Stimulated activated CD4-positive, alpha-beta T cell treated with anti-CD3 and anti-CD28 coated beads, Interleukin-12 subunit alpha, Interleukin-12 subunit beta, amount 100 ng/mL, for 48 hours (primary cell): ENCODE results near the gene TEX29.

ENCODE experiments used
- DNase-seq, 3 donors: peaks; one replicate each; pipeline ENCODE4 v3.0.0-alpha.2; 2020; ENCODE audit warnings: low read depth in 2 of 3, low spot score in 1 of 3

Gene TEX29

DNA sequence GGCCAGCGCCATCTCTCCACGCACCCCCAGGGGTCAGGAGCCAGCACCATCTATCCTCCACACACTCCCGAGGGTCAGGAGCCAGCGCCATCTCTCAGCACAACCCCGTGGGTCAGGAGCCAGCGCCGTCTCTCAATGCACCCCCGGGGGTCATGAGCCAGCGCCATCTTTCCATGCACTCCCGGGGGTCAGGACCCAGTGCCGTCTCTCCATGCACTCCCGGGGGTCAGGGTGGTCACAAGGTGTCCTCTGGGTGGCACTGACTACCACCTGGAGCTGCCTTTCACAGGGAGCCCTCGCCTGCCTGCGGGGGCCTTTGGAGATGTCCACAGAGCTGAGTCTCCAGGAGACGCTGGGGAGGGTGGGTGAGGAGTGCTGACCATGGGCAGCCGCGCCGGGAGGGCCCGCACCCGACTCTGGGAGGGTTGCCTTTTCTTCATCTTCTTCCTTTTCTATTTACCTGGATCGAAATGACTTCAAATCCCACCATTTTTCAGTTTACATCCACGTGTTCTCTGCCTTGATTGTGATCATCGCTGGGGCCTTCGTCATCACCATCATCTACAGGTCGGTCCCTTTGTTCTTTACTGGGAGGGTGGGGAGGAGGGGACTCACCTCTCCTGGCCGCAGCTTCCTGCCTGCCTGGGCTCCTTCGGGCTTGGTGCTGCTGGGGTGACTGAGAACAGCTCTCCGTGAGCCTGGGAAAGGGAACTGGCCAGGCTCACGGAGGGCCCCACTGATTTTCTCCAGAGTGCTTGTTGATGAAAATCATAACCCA, 19.1 kb downstream of the TEX29 start:
- DNase-seq, result no peak

DNA sequence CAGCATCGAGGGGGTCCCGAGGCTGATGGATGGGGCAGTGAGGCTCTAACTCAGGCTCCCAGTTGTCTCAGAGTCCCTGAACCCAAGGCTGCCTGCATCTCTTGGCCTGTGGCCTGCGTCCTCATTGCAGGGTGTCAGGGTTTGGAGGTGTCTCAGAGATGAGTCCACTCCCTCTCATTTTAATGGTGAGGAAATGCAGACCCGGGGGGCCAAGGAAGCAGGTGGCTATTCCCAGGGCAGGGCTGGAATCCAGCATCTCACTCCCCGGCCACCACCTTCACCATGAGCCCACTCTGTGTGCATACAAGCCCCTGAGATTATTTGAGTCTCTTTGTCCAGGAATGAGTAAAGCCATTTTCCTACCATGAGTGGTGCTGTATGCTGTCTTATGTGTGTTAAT, 21.4 kb downstream of the TEX29 start:
- no peak for DNase-seq

DNA sequence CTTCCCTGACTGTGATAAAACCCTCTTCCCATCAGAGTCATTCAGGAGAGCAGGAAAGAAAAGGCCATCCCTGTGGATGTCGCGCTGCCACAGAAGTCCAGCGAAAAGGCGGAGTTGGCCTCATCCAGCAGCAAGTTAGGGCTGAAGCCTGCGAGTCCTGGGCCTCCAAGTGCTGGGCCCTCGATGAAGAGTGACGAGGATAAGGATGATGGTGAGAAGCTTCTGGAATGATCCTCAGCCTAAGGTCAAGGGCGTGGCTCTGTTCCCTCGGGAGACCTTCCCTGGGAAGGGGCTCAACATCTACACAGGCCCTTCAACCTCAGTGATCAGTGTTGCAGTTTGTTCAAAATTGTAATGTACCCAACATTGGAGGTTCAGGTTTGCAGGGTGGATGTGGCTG, 22.3 kb downstream of the TEX29 start:
- DNase-seq, result no peak

DNA sequence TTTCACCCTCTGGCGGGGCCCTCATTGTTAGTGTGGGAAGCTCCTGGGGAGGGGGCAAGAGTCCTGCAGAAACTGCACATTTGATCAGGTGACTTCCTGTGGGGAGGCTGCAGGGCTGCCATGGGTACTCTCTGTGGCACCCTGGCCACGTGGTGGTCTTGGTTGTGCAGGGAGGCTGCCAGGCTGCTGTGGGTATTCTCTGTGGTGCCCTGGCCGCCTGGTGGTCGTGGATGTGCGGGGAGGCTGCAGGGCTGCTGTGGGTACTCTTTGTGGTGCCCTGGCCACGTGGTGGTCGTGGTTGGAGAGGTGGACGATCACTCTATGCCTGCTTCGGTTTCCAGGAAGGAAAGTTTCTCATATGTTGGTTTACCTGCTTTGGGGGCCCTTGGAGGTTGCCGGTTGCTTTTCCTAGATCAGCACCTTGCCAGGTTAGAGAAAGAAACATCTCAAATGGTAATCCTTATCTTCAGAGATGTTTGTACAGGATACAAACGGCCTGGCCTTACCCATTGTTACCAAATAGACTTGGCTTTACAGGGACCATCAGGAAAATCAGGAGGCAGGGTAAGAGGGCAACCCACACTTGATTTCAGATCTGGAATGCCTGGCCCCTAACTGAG, 22.9 kb downstream of the TEX29 start:
- DNase-seq, result no peak

DNA sequence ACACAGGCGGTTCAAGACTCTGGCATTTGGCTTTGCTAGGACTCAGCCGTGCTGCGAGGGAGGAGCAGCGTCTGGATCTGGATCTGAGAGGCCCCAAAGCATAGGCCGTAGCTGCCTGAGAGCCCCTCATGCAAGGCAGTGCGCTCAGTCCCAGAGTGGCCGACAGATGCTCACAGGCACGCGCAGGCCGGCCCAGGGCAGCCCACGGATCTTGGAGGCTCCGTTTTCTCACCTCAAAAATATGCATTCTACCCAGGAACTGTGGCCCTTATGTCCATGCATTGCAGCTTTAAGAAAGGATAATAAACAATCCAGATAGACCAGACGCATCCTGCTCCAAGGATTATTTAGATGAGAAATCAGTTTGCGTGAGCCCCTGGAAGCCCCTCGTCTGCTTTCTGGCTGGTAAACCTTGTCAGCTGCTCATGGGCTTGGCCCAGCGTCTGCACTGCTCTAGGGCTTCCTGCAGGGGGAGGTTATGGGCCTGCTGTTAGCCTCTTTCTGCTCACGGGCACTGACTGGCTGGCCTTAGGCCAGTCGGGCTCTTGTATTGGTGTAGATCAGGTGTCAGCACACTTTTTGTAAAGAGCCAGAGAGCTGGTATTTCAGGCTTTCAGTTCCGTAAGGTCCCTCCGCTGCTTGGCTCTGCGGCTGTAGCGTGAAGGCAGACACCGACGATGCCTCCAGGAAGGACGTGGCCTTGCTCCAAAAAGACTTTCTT, 24.2 kb downstream of the TEX29 start:
- no peak for DNase-seq

DNA sequence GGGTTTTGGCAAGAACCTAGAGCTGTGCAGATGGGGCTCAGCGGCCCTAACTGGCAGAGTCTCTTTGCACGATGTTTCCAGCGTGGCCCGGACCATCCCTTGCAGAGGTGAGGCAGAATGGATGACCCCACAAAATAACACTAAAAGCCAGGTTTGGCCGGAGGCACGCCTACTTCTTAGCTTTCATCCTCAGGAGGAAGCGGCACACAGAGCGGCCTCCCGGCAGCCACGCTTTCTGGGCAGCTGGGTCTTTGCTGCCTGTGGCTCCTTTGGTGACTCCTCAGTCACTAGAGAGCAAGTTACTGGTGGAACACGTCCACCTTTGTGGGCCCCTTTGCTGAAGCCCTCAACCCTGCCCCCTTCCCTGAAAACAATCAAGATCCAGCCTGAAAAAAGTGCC, 25.2 kb downstream of the TEX29 start:
- DNase-seq, result no peak

DNA sequence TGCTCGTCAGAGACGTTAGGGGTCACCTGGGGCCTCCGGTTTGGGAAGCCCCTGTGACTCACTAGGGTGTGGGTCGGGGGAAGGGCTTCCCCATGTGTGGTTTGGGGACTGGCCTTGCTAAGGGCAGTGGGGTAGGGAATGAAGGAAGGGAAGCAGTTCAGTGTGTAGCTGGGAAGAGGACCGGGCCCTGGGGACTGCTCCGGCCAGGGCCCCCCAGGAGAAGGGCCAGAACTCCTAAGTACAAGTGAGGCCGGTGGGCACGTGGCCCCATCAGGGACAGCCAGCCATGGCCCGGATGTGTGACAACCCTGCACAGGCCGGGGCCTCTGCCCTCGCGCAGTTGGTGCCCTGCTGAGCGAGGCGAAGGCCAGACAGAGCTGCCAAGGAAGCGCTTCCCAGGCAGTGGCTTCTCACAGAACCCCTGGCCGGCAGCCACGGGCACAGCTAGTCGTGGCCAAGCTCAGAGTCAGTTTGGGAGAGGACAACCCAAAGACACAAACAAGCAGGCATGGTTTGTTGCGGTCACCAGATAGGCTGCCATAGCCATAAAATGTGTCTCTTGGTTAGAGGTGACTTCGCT, 25.7 kb downstream of the TEX29 start:
- no peak for DNase-seq

DNA sequence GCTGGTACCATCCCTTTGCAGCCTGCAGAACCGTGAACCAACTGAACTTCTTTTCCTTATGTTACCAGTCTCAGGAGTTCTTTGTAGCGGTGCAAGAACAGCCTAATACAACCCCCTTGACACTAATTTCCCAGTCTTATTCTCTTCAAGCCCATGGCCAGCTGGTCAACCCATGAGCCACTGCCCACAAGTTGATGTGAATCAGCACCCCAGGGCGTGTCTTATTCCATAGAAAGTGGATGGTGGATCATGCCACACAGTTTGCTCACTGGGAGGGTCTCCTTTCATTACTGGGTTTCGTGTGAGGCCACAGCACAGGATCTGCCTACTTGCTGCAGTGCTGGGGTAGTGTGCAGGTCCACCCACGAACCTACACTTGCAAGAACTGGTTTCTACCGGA, 27.0 kb downstream of the TEX29 start:
- DNase-seq, result no peak

DNA sequence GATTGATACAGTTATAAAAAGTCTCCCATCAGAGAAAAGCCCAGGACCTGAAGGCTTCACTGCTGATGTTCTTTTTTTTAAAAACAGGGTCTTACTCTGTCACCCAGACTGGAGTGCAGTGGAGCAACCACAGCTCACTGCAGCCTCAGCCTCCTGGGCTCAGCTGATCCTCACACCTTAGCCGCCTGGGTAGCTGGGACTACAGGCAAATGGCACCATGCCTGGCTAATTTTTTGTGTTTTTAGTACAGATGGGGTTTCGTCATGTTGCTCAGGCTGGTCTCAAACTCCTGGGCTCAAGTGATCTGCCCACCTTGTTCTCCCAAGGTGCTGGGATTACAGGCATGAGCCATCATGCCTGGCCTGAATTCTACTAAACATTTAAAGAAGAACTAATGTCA, 33.1 kb downstream of the TEX29 start:
- no peak for DNase-seq

DNA sequence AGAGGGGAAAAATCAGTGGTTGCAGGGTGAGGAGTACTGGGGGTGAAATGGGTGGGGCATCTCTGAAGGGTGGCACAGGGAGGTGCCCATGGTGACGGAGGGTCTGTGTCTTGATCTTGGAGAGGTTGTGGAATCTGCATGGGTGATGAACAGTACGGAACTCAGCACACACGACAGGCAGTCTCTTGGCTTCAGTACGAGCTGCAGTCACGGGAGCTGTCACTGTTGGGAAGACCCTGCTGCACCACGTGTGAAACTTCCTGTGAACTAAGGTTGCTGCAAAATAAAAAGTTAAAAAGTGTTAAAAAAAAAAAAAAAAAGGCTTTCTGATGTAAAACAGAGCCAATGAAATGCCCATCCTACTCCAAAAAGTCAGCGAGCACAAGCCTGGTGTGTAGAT, 34.3 kb downstream of the TEX29 start:
- no peak for DNase-seq

DNA sequence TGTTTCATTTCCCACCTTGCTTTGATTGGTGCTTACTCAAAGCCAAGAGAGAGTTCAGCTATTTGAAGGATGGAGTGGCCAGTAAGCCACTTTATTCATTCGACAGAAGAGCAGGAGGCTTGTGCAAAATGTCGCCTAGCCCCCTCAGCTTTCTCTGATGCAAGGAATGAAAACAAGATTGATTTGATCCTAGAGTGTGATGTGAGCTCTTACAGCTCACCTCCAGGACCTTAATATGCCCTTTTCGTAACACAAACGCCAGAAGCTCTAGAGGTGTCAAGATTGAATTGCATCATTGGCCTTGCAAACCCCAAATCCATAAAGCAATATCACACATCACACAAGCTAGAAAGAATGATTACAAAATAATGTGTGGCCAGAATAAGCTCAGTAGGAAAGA, 36.4 kb downstream of the TEX29 start:
- DNase-seq, result no peak

DNA sequence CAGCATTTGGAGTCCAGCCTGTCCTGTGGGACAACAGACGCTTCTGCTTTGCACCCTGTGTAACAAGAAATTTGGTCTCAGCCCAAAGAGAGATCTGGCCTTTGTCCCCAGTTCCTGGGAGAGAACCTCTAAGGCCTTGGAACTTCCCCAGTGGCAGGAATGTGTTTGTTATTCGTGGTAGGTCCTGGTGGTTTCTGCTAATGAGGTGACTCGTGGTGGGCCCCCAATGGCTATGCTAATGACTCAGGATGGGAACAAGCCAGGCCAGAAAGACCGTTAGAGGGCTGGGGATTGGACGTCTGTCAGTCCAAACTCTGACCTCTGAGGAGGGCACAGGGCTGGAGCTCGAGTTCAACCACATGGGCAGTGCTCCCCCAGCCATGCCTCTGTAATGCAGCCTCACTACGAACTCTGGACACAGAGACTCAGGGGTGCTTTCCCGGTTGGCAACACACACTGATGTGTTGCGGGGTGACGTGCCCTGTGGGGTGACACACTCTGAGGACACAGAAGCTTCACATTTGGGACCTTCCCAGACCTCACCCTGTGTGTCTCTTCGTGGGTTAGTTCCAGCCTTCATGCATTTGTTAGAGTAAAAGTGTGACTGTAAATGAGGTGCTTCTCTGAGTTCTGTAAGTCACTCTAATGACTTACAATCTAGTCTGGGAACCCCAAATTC, 38.9 kb downstream of the TEX29 start:
- DNase-seq, result no peak

DNA sequence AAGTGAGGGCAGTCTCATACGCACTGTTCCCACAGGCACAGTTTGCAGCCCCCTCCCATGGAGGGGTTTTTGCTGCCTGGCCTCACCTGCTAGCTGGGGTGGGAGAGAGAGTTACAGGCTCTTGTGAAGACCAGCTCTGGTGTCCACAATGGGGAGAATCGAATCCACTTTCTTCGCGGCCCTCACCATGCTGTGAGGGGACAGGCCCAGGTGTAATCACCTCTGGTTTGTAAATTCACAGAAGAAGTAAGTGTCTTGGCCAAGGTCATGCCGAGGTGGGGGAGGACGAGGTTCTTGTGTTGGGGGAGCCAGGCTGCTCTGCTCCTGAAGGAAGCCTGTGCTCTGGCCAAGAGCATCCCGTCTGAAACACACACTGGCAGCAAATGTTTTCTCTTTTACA, 39.5 kb downstream of the TEX29 start:
- no peak for DNase-seq

DNA sequence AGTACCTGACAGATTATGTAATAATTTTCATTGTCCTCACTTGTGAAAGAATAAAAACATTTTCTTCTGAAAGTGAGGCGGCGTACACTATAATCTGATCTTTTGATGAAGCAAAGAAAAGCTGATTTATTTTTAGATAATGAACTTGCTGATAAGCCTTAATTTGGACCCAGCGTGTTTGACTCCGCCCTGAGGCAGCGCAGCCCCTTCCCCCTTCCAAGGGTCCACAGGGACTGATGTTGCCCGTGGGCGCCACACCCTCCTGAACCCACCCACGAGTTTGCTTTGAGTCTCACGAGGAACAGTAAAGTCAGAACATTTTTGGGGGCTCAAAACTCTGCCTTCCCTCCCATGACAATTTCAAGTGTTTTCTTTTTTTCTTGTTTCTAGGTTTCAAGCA, 40.0 kb downstream of the TEX29 start:
- no peak for DNase-seq

DNA sequence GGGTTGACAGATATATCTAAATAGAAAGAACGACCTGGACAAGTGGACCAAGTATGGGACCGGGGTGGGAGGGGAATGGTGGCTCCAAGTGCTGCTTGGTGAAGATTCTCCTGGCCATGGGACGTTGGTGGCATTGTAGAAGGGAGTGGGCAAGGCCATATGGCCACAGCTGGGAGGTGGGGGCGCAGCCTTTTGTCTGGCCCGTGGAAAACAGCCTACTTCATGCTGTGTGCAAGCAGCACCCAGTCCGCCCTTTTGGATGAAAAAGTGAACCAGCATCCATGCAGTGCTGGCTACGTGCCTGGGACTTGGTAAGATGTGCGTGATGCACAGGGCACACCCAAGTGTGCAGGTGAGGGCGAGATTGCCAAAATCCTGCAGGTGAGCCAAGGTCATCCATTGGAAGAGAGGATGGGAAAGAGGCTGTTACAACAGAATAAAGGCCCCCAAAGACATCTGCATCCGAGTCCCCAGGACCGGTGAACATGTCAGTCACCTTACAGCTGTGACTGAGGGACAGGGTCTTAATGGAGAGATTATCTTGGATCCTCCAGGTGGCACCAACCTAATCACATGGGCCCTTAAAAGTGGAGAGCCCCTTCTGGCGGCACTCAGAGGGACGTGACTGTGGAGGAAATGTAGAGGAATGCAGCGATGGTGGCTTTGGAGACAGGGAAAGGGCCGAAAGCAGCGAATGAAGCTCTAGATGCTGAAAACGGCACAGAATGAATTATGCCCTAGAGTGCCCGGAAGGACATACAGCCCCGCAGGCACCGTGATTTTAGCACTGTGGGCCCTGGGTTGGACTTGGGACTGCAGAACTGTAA, 40.8 kb downstream of the TEX29 start:
- no peak for DNase-seq

DNA sequence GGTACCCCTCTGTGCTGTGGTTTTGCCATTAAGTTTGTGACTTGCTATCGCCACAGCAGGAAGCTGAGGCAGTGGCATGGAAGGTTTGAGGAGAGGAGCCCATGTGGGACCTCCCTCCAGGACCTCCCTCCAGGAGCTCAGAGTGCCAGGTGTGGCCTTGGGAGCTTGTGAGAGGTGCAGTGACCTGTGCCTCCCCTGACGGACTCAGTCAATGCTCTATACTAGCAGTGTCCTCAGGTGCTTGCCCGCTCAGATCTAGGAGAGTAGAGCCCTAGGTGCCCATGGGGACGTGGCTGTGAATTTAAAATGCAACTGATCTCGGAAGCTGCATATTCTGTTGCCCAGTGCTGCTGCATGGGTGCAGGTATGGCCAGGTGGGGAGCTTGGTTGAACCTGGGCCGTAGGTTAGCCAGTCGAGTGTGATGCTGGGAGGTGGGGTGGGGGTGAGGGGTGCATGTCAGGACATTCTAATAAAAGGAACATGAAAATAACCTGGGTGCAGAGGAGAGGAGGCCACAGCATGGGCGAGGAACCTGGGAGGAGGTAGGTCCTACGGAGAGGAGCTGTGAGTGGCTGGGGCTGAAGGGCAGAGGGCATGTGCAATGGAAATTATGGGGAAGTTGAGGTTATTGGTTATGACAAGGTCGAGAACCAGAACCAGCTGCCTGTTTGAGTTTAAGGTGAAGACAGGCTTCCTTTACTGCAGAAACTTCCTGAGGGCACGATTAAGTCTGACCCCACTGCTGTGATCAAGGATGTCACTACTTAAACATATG, 41.6 kb downstream of the TEX29 start:
- no peak for DNase-seq

DNA sequence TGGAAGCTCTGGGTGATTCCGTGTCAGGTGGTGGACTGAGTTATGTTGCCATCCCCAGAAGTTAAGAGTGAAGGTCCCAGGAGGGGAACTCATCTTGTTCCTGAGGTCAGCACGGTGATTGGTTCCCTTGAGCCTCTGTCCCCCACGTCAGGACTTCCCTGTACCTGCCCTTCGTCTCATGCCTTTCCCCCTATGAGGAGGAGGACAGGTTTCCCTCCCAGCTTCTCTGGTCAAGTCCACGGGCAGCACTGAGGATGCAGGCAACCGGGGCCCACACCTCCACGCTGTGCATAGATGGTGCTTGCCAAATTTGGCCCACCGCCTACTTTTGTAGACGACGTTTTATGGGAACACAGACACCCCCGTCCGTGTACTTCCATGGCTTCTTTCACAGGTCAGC, 42.7 kb downstream of the TEX29 start:
- DNase-seq, result no peak

DNA sequence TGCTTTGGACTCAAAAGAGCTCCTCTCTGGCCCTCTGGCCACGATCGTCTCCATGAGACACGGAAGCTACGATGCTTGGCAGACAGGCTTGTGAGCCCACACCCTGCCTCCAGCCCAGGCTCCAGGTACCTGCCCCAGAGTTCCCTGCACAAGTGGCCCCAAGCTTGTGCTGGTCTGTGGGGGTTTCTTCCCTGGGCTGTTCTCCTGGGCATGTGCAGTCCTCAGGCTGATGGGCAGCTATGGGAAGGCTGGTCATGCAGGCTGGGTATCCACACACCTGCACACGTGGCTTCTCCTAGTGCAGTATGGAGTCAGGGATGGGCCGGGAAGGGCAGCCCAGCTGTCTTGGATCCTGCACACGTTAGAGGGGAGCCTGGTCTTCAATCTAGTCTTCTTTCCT, 43.1 kb downstream of the TEX29 start:
- DNase-seq, result no peak

DNA sequence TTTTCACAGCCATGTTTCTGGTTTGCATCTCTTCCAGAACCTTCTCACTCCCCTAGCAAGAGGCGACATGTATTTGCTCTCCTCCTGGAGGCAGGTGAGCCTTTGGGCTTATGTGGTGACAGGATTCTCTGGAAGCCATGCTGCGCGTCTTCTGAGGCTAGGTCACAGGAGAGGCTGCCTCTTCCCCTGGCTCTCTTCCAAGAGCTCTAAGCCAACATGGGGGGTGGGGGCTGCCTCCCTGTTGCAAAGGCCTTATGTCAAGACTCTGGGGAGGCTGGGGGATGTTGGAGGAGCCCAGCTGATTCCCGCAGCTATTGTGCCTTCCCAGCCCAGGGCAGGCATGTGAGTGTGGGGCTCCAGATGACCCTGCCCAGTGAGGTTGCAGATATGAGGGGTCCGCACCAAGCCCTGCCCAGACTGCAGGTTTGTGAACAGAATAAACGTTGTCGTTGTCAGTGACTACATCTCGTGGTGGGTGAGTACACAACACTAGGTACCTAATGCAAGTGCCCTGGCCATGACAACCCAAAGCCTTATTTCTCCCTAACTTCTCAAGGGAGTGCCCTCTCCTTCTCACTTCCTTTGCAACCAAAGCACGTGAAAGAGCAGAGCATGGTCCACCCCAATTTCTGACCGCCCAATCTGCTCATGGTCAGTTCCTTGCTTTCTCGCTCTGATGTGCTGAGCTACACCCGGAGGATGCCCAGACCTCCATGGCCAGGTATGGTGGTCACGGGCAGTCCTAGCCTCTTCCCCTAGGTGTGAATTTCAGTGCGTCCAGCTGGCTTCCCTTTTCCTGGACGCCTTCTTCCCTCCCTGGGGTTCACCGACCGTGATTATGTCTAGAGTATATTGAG, 44.9 kb downstream of the TEX29 start:
- DNase-seq, result no peak
